Activated naive CD8-positive, alpha-beta T cell treated with anti-CD3 and anti-CD28 coated beads, Interleukin-2, amount 10 ng/mL, durations not matched to agents 7 days and 5 days (primary cell): ENCODE results near the gene STKLD1. TPM values are rescaled to one million over a fixed set of nuclear protein-coding genes. Genes with fewer than 3 reads are reported as not detected.
"Not testable (repeated sequence)": the region's sequence is repeated elsewhere in the genome, so short reads cannot be mapped to it uniquely, and the experiment has no call there.

Experiments used
- ATAC-seq: fragments of 150-1000 bp; cut with Tn5 transposase; one replicate; pipeline ENCODE4 v1.10.0; 2021; ENCODE audit warnings: low read depth, moderate library complexity
- POLR2A ChIA-PET: fragments of 350-600 bp; sonication (Branson Sonifier 250); formaldehyde crosslinking; loops from one replicate; lab custom pipeline; 2021; ENCODE audit warnings: antibody characterized with exemption; lab: Charles Lee
- DNase-seq: peaks from one replicate; pipeline ENCODE4 v3.0.0; 2021
- H3K27ac Mint-ChIP-seq: one replicate; pipeline ENCODE4 v1.8.0; 2022; ENCODE audit warnings: mild to moderate bottlenecking, mixed read lengths
- H3K27me3 Mint-ChIP-seq: one replicate; pipeline ENCODE4 v1.8.0; 2022; ENCODE audit warnings: mild to moderate bottlenecking, moderate library complexity, mixed read lengths
- H3K36me3 Mint-ChIP-seq: one replicate; pipeline ENCODE4 v1.8.0; 2021; ENCODE audit warnings: mild to moderate bottlenecking, mixed read lengths
- H3K4me1 Mint-ChIP-seq: one replicate; pipeline ENCODE4 v1.8.0; 2021; ENCODE audit warnings: mixed read lengths
- H3K4me3 Mint-ChIP-seq: one replicate; pipeline ENCODE4 v1.8.0; 2022; ENCODE audit warnings: mild to moderate bottlenecking, moderate library complexity, mixed read lengths
- H3K9me3 Mint-ChIP-seq: one replicate; pipeline ENCODE4 v1.8.0; 2021; ENCODE audit warnings: mixed read lengths
- total RNA-seq, 2 experiments: library from RNA; stranded (reverse); gene quantifications; one replicate each; pipeline ENCODE4 v1.2.3, GENCODE V29; 2021

The STKLD1 gene
- under 1 TPM; 0.17 to 0.91 TPM for total RNA-seq

GRCh38 chr9:133375724-133376654, at the start of gene STKLD1, which contains the start of gene SURF4:
Gene STKLD1, plus strand, starts transcription at chr9:133376366. Its CDS starts 108 bp downstream, at chr9:133376474.
Gene SURF4, minus strand, starts transcription at chr9:133376060. Its CDS starts 91 bp downstream, at chr9:133375969.
- ATAC-seq (peak; percentile 78), DNase-seq (peak; percentile 99)
- Mint-ChIP-seq H3K4me3 (peak within 1 kb of the TSS; percentile 95), H3K27ac (peak within 1 kb of the TSS; percentile 99), H3K36me3 (peaks cover 17% of the 10 kb centered on the region), H3K27me3 (peaks cover 3% of the 10 kb centered on the region), H3K4me1 (peaks cover 41% of the 10 kb centered on the region), H3K9me3 (no peaks in the 10 kb centered on the region)
- POLR2A ChIA-PET = interaction anchor here (1.2 to 7.1 kb wide), 9 partner anchors 12 to 41 kb away, joined by 3 to 162 read pairs (median 8); partner anchors contain the start of genes MED22, RPL7A, SURF1 and SURF2

GRCh38 chr9:133327021-133327420, 49.1 kb upstream of the STKLD1 start:
- H3K27me3 Mint-ChIP-seq, H3K4me1 Mint-ChIP-seq, H3K9me3 Mint-ChIP-seq, DNase-seq, POLR2A ChIA-PET, H3K4me3 Mint-ChIP-seq, H3K36me3 Mint-ChIP-seq, H3K27ac Mint-ChIP-seq, ATAC-seq: not testable (repeated sequence)

GRCh38 chr9:133327834-133328484, 48.2 kb upstream of the STKLD1 start:
- Mint-ChIP-seq H3K9me3 (no peaks in the 10 kb centered on the region), H3K27ac (no peak overlapping the region), H3K27me3 (no peaks in the 10 kb centered on the region), H3K36me3 (peaks cover 10% of the 10 kb centered on the region), H3K4me1 (no peaks in the 10 kb centered on the region), H3K4me3 (no peak overlapping the region)
- ATAC-seq (no peak), DNase-seq (peak; percentile 16)
- POLR2A ChIA-PET = no interaction called here

- peaks cover 15% of the 10 kb centered on the region for H3K36me3 Mint-ChIP-seq
- ATAC-seq, H3K27ac Mint-ChIP-seq, POLR2A ChIA-PET, H3K27me3 Mint-ChIP-seq, H3K4me3 Mint-ChIP-seq, H3K4me1 Mint-ChIP-seq, H3K9me3 Mint-ChIP-seq: not testable (repeated sequence)
- DNase-seq = peak; percentile 25
Measured at GRCh38 chr9:133329306-133330156, 46.6 kb upstream of the STKLD1 start.

- no peak for ATAC-seq
- peaks cover 17% of the 10 kb centered on the region for H3K36me3 Mint-ChIP-seq
- POLR2A ChIA-PET = no interaction called here
Measured at GRCh38 chr9:133331221-133331620, 44.9 kb upstream of the STKLD1 start.

GRCh38 chr9:133331641-133332380, 44.4 kb upstream of the STKLD1 start:
- no peaks in the 10 kb centered on the region for H3K27me3 Mint-ChIP-seq
- POLR2A ChIA-PET = no interaction called here
- H3K36me3 Mint-ChIP-seq = peaks cover 18% of the 10 kb centered on the region
- DNase-seq (peak; percentile 25), ATAC-seq (no peak)
- no peaks in the 10 kb centered on the region for H3K9me3 Mint-ChIP-seq
- no peak overlapping the region for H3K27ac Mint-ChIP-seq
- peaks cover 18% of the 10 kb centered on the region for H3K4me1 Mint-ChIP-seq
- no peak overlapping the region for H3K4me3 Mint-ChIP-seq

More at GRCh38 chr9:133331221-133331620, 44.9 kb upstream of the STKLD1 start:
- peaks cover 14% of the 10 kb centered on the region for H3K4me1 Mint-ChIP-seq
- H3K9me3 Mint-ChIP-seq = no peaks in the 10 kb centered on the region
- no peaks in the 10 kb centered on the region for H3K27me3 Mint-ChIP-seq
- peak; percentile 17 for DNase-seq
- H3K4me3 Mint-ChIP-seq = no peak overlapping the region
- H3K27ac Mint-ChIP-seq = no peak overlapping the region

- H3K36me3 Mint-ChIP-seq = peaks cover 18% of the 10 kb centered on the region
- H3K4me1 Mint-ChIP-seq = peaks cover 18% of the 10 kb centered on the region
- DNase-seq (peak; percentile 15), ATAC-seq (no peak)
- no peaks in the 10 kb centered on the region for H3K9me3 Mint-ChIP-seq
- no peaks in the 10 kb centered on the region for H3K27me3 Mint-ChIP-seq
- POLR2A ChIA-PET = no interaction called here
- H3K4me3 Mint-ChIP-seq = no peak overlapping the region
- H3K27ac Mint-ChIP-seq = no peak overlapping the region
Measured at GRCh38 chr9:133332381-133332730, 43.8 kb upstream of the STKLD1 start.

GRCh38 chr9:133333011-133333410, 43.2 kb upstream of the STKLD1 start:
- no peaks in the 10 kb centered on the region for H3K9me3 Mint-ChIP-seq

GRCh38 chr9:133333566-133333965, 42.6 kb upstream of the STKLD1 start:
- peak overlapping the region; percentile 48 for H3K27ac Mint-ChIP-seq
- ATAC-seq (no peak), DNase-seq (peak; percentile 25)
- H3K9me3 Mint-ChIP-seq = no peaks in the 10 kb centered on the region
- peaks cover 20% of the 10 kb centered on the region for H3K36me3 Mint-ChIP-seq
- H3K4me1 Mint-ChIP-seq = peaks cover 20% of the 10 kb centered on the region
- H3K27me3 Mint-ChIP-seq = no peaks in the 10 kb centered on the region
- no peak overlapping the region for H3K4me3 Mint-ChIP-seq
- POLR2A ChIA-PET = interaction anchor here (3.2 kb wide), 1 partner anchor 15 kb away, joined by 19 read pairs; the partner anchor contains the start of genes MED22 and RPL7A

More at GRCh38 chr9:133333011-133333410, 43.2 kb upstream of the STKLD1 start:
- POLR2A ChIA-PET = interaction anchor here (3.2 kb wide), 1 partner anchor 15 kb away, joined by 19 read pairs; the partner anchor contains the start of genes MED22 and RPL7A
- H3K27ac Mint-ChIP-seq = no peak overlapping the region
- peak; percentile 20 for DNase-seq
- peaks cover 20% of the 10 kb centered on the region for H3K36me3 Mint-ChIP-seq
- H3K27me3 Mint-ChIP-seq = no peaks in the 10 kb centered on the region
- no peak for ATAC-seq
- no peak overlapping the region for H3K4me3 Mint-ChIP-seq
- H3K4me1 Mint-ChIP-seq = peaks cover 20% of the 10 kb centered on the region

GRCh38 chr9:133334161-133334560, 42.0 kb upstream of the STKLD1 start:
- POLR2A ChIA-PET = interaction anchor here (1.6 to 3.2 kb wide), 4 partner anchors 14 to 42 kb away, joined by 4 to 19 read pairs (median 7); partner anchors contain the start of genes MED22, RPL7A, STKLD1 and SURF1
- no peaks in the 10 kb centered on the region for H3K9me3 Mint-ChIP-seq
- peak overlapping the region; percentile 48 for H3K27ac Mint-ChIP-seq
- no peaks in the 10 kb centered on the region for H3K27me3 Mint-ChIP-seq
- peak overlapping the region; percentile 32 for H3K4me3 Mint-ChIP-seq
- ATAC-seq = no peak
- peaks cover 20% of the 10 kb centered on the region for H3K4me1 Mint-ChIP-seq
- peaks cover 25% of the 10 kb centered on the region for H3K36me3 Mint-ChIP-seq
- DNase-seq = peak; percentile 26

- POLR2A ChIA-PET = interaction anchor here (1.6 to 3.2 kb wide), 4 partner anchors 13 to 42 kb away, joined by 4 to 19 read pairs (median 7); partner anchors contain the start of genes MED22, RPL7A, STKLD1 and SURF1
- H3K9me3 Mint-ChIP-seq, ATAC-seq, H3K27me3 Mint-ChIP-seq: not testable (repeated sequence)
- peaks cover 28% of the 10 kb centered on the region for H3K36me3 Mint-ChIP-seq
- H3K4me1 Mint-ChIP-seq = peaks cover 25% of the 10 kb centered on the region
- peak overlapping the region; percentile 94 for H3K4me3 Mint-ChIP-seq
- peak overlapping the region; percentile 95 for H3K27ac Mint-ChIP-seq
- peak; percentile 15 for DNase-seq
Measured at GRCh38 chr9:133334888-133335287, 41.3 kb upstream of the STKLD1 start.
